ENCODE data around the gene ELANE. TPM values are rescaled to one million over a fixed set of nuclear protein-coding genes. Genes with fewer than 3 reads are reported as not detected.

ELANE gene
- total RNA-seq, 2 donors from 2014 or later = 1.4 TPM; not detected in 1

GRCh38 chr19:807627-808422 lies 44.3 kb upstream of the ELANE start:
- TF ChIP-seq POLR2AphosphoS5 (IDR thresholded peaks at IDR 0.05) (no peak), POLR2A (IDR thresholded peaks at IDR 0.05) (no peak)
- TF ChIP-seq, protein P1, sequence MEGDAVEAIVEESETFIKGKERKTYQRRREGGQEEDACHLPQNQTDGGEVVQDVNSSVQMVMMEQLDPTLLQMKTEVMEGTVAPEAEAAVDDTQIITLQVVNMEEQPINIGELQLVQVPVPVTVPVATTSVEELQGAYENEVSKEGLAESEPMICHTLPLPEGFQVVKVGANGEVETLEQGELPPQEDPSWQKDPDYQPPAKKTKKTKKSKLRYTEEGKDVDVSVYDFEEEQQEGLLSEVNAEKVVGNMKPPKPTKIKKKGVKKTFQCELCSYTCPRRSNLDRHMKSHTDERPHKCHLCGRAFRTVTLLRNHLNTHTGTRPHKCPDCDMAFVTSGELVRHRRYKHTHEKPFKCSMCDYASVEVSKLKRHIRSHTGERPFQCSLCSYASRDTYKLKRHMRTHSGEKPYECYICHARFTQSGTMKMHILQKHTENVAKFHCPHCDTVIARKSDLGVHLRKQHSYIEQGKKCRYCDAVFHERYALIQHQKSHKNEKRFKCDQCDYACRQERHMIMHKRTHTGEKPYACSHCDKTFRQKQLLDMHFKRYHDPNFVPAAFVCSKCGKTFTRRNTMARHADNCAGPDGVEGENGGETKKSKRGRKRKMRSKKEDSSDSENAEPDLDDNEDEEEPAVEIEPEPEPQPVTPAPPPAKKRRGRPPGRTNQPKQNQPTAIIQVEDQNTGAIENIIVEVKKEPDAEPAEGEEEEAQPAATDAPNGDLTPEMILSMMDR (IDR thresholded peaks at IDR 0.05) = no peak
- H3K27me3 ChIP-seq (replicated peaks; ENCODE audit: insufficient read depth) = no peaks in the 10 kb centered on the region
- intact Hi-C loops (cut with DNase I) = no loop called here
- DNase-seq (ENCODE audit: low spot score) = no peak
- H3K9me3 ChIP-seq = no peaks in the 10 kb centered on the region
- WGBS = 87% methylated on average over 41 of the region's 44 CpGs
- H3K36me3 ChIP-seq = peaks cover 49 to 68% of the 10 kb centered on the region in 2 donors
- H3K4me3 ChIP-seq = no peak overlapping the region
- H3K4me1 ChIP-seq (replicated peaks) = peaks cover 6% of the 10 kb centered on the region
- no peak overlapping the region for H3K27ac ChIP-seq

DNA sequence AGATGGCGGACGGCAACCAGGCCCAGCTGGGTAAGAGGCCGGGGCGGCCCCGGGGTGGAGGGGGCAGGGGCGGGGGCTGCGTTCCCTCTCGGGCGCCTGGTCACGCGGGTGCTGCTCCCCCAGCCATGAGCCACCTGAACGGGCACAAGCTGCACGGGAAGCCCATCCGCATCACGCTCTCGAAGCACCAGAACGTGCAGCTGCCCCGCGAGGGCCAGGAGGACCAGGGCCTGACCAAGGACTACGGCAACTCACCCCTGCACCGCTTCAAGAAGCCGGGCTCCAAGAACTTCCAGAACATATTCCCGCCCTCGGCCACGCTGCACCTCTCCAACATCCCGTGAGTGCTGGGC lies 43.7 kb upstream of the ELANE start:
- Histone ChIP-seq H3K9me3 (no peaks in the 10 kb centered on the region), H3K27ac (no peak overlapping the region), H3K27me3 (replicated peaks; ENCODE audit: insufficient read depth) (no peaks in the 10 kb centered on the region), H3K36me3 (peaks cover 49 to 68% of the 10 kb centered on the region in 2 donors), H3K4me3 (no peak overlapping the region), H3K4me1 (replicated peaks) (peaks cover under 1% of the 10 kb centered on the region)
- DNase-seq (ENCODE audit: low spot score) = no peak
- no peak for TF ChIP-seq POLR2A (IDR thresholded peaks at IDR 0.05)
- TF ChIP-seq POLR2AphosphoS5 (IDR thresholded peaks at IDR 0.05) = no peak
- TF ChIP-seq, protein P1 (IDR thresholded peaks at IDR 0.05) = no peak
- WGBS = 91% methylated on average over 26 of the region's 26 CpGs
- intact Hi-C loops (cut with DNase I) = no loop called here

DNA sequence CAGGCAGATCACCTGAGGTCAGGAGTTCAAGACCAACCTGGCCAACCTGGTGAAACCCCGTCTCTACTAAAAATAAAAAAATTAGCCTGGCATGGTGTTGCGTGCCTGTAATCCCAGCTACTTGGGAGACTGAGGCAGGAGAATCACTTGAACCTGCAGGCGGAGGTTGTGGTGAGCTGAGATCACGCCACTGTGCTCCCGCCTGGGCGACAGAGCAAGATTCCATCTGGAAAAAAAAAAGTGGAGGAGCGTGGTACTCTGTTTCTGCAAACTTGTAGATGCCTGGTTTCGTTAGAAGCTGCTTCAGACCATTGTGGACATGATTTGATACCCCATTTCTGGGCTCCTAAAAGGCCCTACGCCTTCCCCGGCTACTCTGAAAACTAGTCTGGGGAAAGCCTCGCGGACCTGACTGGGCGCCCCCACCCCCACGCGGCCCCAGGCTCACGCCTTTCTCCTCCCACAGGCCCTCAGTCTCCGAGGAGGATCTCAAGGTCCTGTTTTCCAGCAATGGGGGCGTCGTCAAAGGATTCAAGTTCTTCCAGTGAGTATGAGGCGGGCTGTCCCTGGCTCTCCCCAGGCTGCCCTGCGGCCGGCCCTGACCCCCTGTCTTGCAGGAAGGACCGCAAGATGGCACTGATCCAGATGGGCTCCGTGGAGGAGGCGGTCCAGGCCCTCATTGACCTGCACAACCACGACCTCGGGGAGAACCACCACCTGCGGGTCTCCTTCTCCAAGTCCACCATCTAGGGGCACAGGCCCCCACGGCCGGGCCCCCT lies 41.8 kb upstream of the ELANE start:
- 81% methylated on average over 30 of the region's 30 CpGs for WGBS
- Histone ChIP-seq H3K4me3 (no peak overlapping the region), H3K9me3 (no peaks in the 10 kb centered on the region), H3K27me3 (replicated peaks; ENCODE audit: insufficient read depth) (no peaks in the 10 kb centered on the region), H3K27ac (no peak overlapping the region), H3K36me3 (peaks cover 38 to 51% of the 10 kb centered on the region in 2 donors), H3K4me1 (replicated peaks) (no peaks in the 10 kb centered on the region)
- TF ChIP-seq, protein P1 (IDR thresholded peaks at IDR 0.05) = no peak
- TF ChIP-seq POLR2AphosphoS5 (IDR thresholded peaks at IDR 0.05) (no peak), POLR2A (IDR thresholded peaks at IDR 0.05) (no peak)
- intact Hi-C loops (cut with DNase I) = no loop called here
- no peak for DNase-seq (ENCODE audit: low spot score)

DNA sequence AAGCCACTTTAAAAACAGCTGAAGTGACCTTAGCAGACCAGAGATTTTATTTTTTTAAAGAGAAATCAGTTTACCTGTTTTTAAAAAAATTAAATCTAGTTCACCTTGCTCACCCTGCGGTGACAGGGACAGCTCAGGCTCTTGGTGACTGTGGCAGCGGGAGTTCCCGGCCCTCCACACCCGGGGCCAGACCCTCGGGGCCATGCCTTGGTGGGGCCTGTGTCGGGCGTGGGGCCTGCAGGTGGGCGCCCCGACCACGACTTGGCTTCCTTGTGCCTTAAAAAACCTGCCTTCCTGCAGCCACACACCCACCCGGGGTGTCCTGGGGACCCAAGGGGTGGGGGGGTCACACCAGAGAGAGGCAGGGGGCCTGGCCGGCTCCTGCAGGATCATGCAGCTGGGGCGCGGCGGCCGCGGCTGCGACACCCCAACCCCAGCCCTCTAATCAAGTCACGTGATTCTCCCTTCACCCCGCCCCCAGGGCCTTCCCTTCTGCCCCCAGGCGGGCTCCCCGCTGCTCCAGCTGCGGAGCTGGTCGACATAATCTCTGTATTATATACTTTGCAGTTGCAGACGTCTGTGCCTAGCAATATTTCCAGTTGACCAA lies 41.1 kb upstream of the ELANE start:
- no peak for TF ChIP-seq POLR2AphosphoS5 (IDR thresholded peaks at IDR 0.05)
- no peak for TF ChIP-seq POLR2A (IDR thresholded peaks at IDR 0.05)
- TF ChIP-seq, protein P1 (IDR thresholded peaks at IDR 0.05) = no peak
- H3K27me3 ChIP-seq (replicated peaks; ENCODE audit: insufficient read depth) = no peaks in the 10 kb centered on the region
- peaks cover 31 to 44% of the 10 kb centered on the region in 2 donors for H3K36me3 ChIP-seq
- intact Hi-C loops (cut with DNase I) = no loop called here
- DNase-seq (ENCODE audit: low spot score) = no peak
- no peaks in the 10 kb centered on the region for H3K4me1 ChIP-seq (replicated peaks)
- H3K27ac ChIP-seq = no peak overlapping the region
- no peak overlapping the region for H3K4me3 ChIP-seq
- WGBS = 80% methylated on average over 25 of the region's 25 CpGs
- no peaks in the 10 kb centered on the region for H3K9me3 ChIP-seq

Measured in prostate gland (tissue), 2 donors.